ENCODE measurements around the gene ERN2.
"Not testable (repeated sequence)": the region's sequence is repeated elsewhere in the genome, so short reads cannot be mapped to it uniquely, and the experiment has no call there.

The ERN2 gene

DNA sequence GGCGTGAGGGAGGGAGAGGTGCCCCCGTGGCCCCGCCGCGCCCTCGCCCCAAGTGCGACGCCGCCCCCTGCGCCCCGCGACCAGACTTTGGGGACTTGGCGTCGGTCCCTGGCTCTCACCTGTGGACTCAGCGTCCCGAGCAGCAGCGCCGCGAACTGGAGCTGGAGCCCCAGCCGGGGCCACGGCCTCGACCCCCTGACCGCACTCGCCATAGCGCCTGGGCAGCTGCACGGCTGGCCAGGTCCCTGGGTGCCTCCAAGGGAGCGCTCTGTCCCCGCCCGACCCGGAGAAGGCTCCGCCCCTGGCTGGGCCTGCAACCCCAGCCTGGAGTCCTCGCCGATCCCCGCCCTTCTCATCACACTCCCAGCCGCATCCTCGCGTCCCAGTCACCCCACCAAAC lies at the start of gene ERN2:
TSS of gene ERN2 (minus strand) at position 247 of the 400 bp plus-strand sequence. CDS start at position 212, 35 bp downstream.
- H3K4me3 ChIP-seq (ENCODE audit: low read depth, low read length), result no peak within 1 kb of the TSS
- DNase-seq (ENCODE audit: low read depth), result no peak
- TF ChIP-seq, protein P1, sequence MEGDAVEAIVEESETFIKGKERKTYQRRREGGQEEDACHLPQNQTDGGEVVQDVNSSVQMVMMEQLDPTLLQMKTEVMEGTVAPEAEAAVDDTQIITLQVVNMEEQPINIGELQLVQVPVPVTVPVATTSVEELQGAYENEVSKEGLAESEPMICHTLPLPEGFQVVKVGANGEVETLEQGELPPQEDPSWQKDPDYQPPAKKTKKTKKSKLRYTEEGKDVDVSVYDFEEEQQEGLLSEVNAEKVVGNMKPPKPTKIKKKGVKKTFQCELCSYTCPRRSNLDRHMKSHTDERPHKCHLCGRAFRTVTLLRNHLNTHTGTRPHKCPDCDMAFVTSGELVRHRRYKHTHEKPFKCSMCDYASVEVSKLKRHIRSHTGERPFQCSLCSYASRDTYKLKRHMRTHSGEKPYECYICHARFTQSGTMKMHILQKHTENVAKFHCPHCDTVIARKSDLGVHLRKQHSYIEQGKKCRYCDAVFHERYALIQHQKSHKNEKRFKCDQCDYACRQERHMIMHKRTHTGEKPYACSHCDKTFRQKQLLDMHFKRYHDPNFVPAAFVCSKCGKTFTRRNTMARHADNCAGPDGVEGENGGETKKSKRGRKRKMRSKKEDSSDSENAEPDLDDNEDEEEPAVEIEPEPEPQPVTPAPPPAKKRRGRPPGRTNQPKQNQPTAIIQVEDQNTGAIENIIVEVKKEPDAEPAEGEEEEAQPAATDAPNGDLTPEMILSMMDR (IDR thresholded peaks at IDR 0.05; ENCODE audit: low read depth, low read length, missing control alignments), result no peak

DNA sequence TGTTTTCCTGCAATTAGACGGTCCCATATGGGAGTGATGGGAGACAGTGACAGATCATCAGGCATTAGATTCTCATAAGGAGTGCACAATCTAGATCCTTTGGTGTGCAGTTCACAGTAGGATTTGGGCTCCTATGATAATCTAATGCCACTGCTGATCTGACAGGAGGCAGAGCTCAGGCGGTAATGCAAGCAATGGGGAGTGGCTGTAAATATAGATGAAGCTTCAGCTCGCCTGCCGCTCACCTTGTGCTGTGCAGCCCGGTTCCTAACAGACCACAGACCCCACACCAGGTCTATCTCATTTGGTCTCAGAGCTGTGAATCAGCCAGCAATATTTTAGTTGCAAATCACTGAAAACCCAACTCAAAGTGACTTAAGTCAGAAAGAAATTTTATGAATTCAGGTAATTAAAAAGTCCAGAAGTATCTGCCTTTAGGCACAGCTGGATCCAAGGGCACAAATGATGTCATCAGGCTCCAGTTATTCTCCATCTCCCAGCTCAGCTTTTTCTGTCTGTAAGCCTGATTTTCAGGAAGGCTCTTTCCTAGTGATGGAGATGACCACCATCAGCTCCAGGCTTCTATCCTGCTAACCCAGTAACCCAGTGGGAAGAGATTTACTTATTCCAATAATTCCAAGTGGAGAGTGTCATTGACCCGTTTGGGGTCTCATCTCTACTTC lies 45.1 kb upstream of the ERN2 start:
- TF ChIP-seq, protein P1 (IDR thresholded peaks at IDR 0.05; ENCODE audit: low read depth, low read length, missing control alignments), result no peak
- H3K4me3 ChIP-seq (ENCODE audit: low read depth, low read length), result no peak overlapping the region
- DNase-seq (ENCODE audit: low read depth), result no peak

DNA sequence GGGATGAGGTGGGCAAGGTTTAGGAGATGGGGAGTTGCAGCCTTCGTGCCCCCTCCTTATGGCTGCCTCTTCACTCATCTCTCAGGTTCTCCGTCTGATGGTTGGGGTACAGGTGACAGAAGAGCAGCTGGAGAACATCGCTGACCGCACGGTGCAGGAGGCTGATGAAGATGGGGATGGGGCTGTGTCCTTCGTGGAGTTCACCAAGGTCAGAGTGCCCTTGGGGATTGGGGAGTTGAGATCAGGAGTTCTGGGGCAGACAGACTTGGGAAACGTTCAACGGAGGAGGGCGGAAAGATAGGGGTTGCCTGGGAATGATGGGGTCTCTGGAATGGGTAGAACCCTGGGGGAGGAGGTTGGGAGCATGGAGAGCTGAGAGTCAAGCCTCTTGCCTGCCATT lies 44.1 kb upstream of the ERN2 start:
- TF ChIP-seq, protein P1 (IDR thresholded peaks at IDR 0.05; ENCODE audit: low read depth, low read length, missing control alignments), result no peak
- no peak overlapping the region for H3K4me3 ChIP-seq (ENCODE audit: low read depth, low read length)
- no peak for DNase-seq (ENCODE audit: low read depth)

DNA sequence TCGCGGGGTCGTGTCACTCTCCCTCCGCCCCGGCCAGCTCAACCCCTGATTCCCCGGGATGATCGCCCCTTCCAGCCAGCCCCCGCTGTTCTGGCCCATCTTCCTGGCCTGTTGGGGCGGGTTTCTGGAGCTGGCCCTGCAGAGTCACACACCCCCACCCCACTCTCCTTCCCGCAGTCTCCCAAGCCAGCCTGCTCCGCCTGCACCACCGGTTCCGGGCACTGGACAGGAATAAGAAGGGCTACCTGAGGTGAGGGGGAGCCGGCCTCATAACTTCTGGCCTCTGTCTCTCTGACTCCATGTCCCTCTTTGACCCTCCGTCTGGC lies 42.4 kb upstream of the ERN2 start:
- no peak overlapping the region for H3K4me3 ChIP-seq (ENCODE audit: low read depth, low read length)
- TF ChIP-seq, protein P1 (IDR thresholded peaks at IDR 0.05; ENCODE audit: low read depth, low read length, missing control alignments), result no peak
- DNase-seq (ENCODE audit: low read depth), result no peak

DNA sequence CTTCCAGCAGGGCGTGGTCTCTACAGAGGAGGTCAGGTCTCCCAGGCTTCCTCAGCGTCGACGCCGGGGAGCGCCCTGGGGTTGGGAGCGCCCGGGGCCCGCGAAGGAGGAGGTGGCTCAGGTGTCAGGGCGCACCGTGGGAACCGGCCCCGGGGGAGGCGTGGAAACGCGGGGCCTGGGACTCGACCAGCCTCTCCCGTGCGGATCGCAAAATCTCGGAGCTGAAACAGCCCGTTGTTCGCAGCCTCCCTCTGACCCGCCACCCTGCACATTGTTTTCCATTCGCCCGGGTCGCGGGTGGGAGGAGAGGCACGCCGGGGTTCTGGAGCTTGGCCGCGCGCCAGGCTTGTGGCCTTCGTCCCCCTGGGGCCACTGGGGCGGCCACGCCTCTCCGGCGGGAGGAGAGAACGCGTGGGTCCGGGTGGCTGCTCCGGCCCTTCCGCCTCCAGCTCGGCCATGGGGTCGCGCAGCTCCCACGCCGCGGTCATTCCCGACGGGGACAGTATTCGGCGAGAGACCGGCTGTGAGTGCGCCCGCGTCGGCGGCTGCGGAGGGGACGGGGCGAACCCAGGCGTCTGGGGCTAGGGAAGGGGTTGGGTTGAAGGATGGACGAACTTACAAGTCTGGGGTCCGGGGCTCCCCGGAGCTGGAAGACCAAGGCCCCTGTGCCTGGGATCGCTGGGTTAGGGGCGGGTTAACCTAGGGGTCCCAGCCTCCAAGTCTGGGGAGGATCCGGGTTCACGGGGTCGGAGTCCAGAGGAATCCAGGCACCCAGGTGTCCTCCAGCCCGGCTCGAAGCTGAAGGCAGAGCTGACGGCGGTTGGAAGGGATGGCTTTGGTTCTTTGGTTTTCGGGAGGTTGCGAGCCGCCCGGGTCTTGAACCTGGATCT lies 41.8 kb upstream of the ERN2 start, which contains the start of gene CHP2:
TSS of gene CHP2 (plus strand) at position 433 of the 890 bp plus-strand sequence. CDS start at position 457, 24 bp downstream.
- TF ChIP-seq, protein P1 (IDR thresholded peaks at IDR 0.05; ENCODE audit: low read depth, low read length, missing control alignments), result no peak
- H3K4me3 ChIP-seq (ENCODE audit: low read depth, low read length), result no peak within 1 kb of the TSS
- no peak for DNase-seq (ENCODE audit: low read depth)

DNA sequence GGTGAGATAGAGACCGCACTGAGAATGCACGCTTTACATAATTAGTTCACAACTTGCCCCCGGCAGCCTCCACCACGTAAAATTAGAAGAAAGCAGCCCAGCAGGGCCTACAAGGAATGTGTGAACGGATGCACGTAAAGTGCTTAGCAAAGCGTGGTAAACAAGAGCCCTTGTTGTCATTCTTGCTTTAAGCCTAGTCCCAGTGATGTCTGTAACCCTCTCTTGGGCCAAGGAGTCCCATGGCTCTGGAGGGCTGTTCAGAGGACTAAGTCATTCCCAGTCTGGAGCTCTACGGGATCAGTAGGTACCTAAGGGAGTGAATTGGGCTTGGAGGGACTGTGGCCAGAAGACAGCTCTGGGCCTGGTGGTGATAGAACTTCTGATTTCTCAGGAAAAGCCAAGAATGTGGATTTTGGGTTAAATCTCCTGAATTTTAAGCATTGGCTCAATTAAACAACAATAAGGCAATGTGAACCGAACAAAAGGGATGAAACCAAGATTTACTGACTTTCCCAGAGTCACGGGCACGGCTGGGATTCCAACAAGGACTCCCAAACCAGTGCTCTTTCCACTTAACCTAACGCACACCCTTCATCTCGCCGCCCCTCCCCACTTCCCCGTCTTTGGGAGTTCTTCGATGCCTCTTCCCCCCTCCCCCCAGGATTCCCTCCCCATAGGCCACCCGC lies 41.0 kb upstream of the ERN2 start:
- no peak for DNase-seq (ENCODE audit: low read depth)
- no peak overlapping the region for H3K4me3 ChIP-seq (ENCODE audit: low read depth, low read length)
- TF ChIP-seq, protein P1 (IDR thresholded peaks at IDR 0.05; ENCODE audit: low read depth, low read length, missing control alignments), result no peak

DNA sequence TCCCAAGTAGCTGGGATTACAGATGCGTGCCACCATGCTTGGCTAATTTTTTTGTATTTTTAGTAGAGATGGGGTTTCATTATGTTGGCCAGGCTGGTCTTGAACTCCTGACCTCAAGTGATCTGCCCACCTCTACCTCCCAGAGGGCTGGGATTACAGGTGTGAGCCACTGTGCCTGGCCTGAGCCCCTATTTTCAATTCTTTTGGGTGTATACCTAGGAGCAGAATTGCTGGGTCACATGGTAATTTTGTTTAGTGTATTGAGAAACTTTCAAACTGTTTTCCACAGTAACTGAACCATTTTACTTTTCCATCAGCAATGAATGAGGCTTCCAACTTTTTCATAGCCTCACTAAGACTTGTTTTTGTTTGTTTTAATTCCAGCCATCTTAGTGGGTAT lies 38.0 kb upstream of the ERN2 start:
- not testable (repeated sequence) for DNase-seq (ENCODE audit: low read depth); H3K4me3 ChIP-seq (ENCODE audit: low read depth, low read length)
